Loucy (cell line): ENCODE results near the gene KRTAP6-2.

Experiments
- EZH2phosphoT487 ChIP-seq: fragments of 200-600 bp; IDR thresholded peaks from 2 replicates; pipeline ENCODE4 v1.6.1; 2018; ENCODE audit warnings: antibody characterized with exemption, mild to moderate bottlenecking, moderate library complexity, borderline replicate concordance
- TF ChIP-seq, protein P1 (sequence below): fragments of 200-600 bp; sonication (generic); conservative IDR thresholded peaks from 2 replicates; pipeline ENCODE4 v1.5.1; 2014; ENCODE audit warnings: mild to moderate bottlenecking, antibody characterized with exemption, low read length

DNA sequence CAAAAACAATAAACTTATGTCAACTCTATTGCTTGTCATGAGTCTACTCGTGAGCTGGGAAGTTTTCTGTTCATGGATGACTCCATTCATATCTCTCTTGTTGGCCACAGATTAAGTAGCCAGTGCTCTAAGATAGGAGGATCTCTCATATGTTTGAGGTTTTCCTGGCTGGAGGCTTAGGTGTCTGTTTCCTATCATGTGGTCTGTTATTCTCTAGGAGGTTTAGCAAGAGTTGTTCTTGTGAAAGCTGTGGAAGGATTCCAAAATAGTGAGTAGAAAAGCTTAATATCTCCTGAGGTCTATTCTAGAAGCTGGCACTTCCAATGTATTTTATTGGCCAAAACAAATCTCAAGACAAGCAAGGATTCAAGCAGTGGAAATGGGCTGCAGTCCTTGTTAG lies 30.5 kb upstream of the KRTAP6-2 start:
- TF ChIP-seq, protein P1, sequence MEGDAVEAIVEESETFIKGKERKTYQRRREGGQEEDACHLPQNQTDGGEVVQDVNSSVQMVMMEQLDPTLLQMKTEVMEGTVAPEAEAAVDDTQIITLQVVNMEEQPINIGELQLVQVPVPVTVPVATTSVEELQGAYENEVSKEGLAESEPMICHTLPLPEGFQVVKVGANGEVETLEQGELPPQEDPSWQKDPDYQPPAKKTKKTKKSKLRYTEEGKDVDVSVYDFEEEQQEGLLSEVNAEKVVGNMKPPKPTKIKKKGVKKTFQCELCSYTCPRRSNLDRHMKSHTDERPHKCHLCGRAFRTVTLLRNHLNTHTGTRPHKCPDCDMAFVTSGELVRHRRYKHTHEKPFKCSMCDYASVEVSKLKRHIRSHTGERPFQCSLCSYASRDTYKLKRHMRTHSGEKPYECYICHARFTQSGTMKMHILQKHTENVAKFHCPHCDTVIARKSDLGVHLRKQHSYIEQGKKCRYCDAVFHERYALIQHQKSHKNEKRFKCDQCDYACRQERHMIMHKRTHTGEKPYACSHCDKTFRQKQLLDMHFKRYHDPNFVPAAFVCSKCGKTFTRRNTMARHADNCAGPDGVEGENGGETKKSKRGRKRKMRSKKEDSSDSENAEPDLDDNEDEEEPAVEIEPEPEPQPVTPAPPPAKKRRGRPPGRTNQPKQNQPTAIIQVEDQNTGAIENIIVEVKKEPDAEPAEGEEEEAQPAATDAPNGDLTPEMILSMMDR = no peak
- no peak for TF ChIP-seq EZH2phosphoT487
